Keratinocyte (primary cell): ENCODE data around the gene DNAH11. TPM values are rescaled to one million over a fixed set of nuclear protein-coding genes. Genes with fewer than 3 reads are reported as not detected.

ENCODE experiments used
- DNase-seq: peaks from one replicate; pipeline ENCODE4 v3.0.0-alpha.2; 2011; ENCODE audit warnings: low read depth, missing footprints, low spot score
- FAIRE-seq: peaks from 2 replicates; lab custom pipeline; 2011; peaks lifted over from hg19 to GRCh38; lab: Jason Lieb, UNC
- H2AFZ ChIP-seq: 2 replicates; pipeline ENCODE4 v1.6.0; 2012; ENCODE audit warnings: low read length, control low read depth, inconsistent platforms; ENCODE audit not compliant: control insufficient read depth
- H3K27ac ChIP-seq: 2 replicates; pipeline ENCODE4 v1.5.1; 2011; ENCODE audit warnings: low read length; ENCODE audit not compliant: control insufficient read depth, insufficient read depth
- H3K27me3 ChIP-seq: 3 replicates; pipeline ENCODE4 v1.6.0; 2011; ENCODE audit warnings: low read length; ENCODE audit not compliant: control insufficient read depth, insufficient read depth; ENCODE audit errors: extremely low read depth
- H3K36me3 ChIP-seq, 2 experiments: 2 replicates in 1 of 2; 3 replicates in 1 of 2; pipeline ENCODE4 v1.5.1; 2011; ENCODE audit warnings: low read length in 2 of 2, mild to moderate bottlenecking in 1 of 2; ENCODE audit not compliant: control insufficient read depth in 2 of 2, insufficient read depth in 2 of 2; ENCODE audit errors: extremely low read depth in 1 of 2
- H3K4me1 ChIP-seq: 3 replicates; pipeline ENCODE4 v1.5.1; 2011; ENCODE audit warnings: low read length; ENCODE audit not compliant: control insufficient read depth, insufficient read depth; ENCODE audit errors: extremely low read depth
- H3K4me2 ChIP-seq: 3 replicates; pipeline ENCODE4 v1.6.0; 2011; ENCODE audit warnings: low read depth, low read length; ENCODE audit not compliant: control insufficient read depth, insufficient read depth; ENCODE audit errors: extremely low read depth
- H3K4me3 ChIP-seq, 3 experiments: fragments of 200-600 bp in 1 of 3; sonication (generic) in 1 of 3; 2 replicates in 2 of 3; 3 replicates in 1 of 3; pipeline ENCODE4 v1.5.1; 2011 to 2016; ENCODE audit warnings: low read length in 3 of 3, mild to moderate bottlenecking in 3 of 3, control low read depth in 2 of 3, inconsistent platforms in 1 of 3, low read depth in 1 of 3, mixed read lengths in 1 of 3, mixed run types in 1 of 3, moderate library complexity in 1 of 3; ENCODE audit not compliant: control insufficient read depth in 2 of 3, insufficient read depth in 2 of 3; ENCODE audit errors: extremely low read depth in 1 of 3
- H3K79me2 ChIP-seq: 2 replicates; pipeline ENCODE4 v1.6.0; 2012; ENCODE audit warnings: low read length; ENCODE audit not compliant: control insufficient read depth, insufficient read depth
- H3K9ac ChIP-seq: 3 replicates; pipeline ENCODE4 v1.6.0; 2011; ENCODE audit warnings: low read length; ENCODE audit not compliant: control insufficient read depth, insufficient read depth; ENCODE audit errors: extremely low read depth
- H3K9me1 ChIP-seq: 3 replicates; pipeline ENCODE4 v1.6.0; 2011; ENCODE audit warnings: low read length; ENCODE audit not compliant: control insufficient read depth, insufficient read depth; ENCODE audit errors: extremely low read depth
- H3K9me3 ChIP-seq: 2 replicates; pipeline ENCODE4 v1.5.1; 2012; ENCODE audit warnings: low read depth, low read length; ENCODE audit not compliant: control insufficient read depth
- H4K20me1 ChIP-seq: 3 replicates; pipeline ENCODE4 v1.6.0; 2011; ENCODE audit warnings: low read length; ENCODE audit not compliant: control insufficient read depth, insufficient read depth; ENCODE audit errors: extremely low read depth
- EZH2 ChIP-seq: IDR thresholded peaks from one replicate; pipeline ENCODE4 v1.6.1; 2012; ENCODE audit warnings: inconsistent platforms, mild to moderate bottlenecking, low read length, moderate library complexity
- dilution Hi-C: fragments of 300-500 bp; cut with MboI; formaldehyde crosslinking; loops from one replicate; pipeline ENCODE4 v1.7.0; 2020; ENCODE audit warnings: low sequenced_read_pairs; ENCODE audit not compliant: extremely low pct_ligation_motif_present
- polyA plus RNA-seq, 5 experiments: library from polyadenylated mRNA; depleted of rRNA in 3 of 5; stranded (reverse) in 3 of 5; stranded (forward) in 1 of 5; unstranded in 1 of 5; fragments of >200 nt; gene quantifications; 1 replicate in 1 of 5; 2 replicates in 3 of 5; 3 replicates in 1 of 5; pipeline versions ENCODE4 v1.2.1 to v1.2.3, GENCODE V29; 2011 to 2012; ENCODE audit warnings: missing spikeins in 2 of 5, low read depth in 1 of 5, low replicate concordance in 1 of 5
- TF ChIP-seq, protein P1 (sequence below), 3 experiments: IDR thresholded peaks in 1 of 3; conservative IDR thresholded peaks in 1 of 3; optimal IDR thresholded peaks in 1 of 3; 2 replicates in 2 of 3; 3 replicates in 1 of 3; pipeline versions ENCODE3 to v1.5.1; 2011; ENCODE audit warnings: low read length in 3 of 3, mild to moderate bottlenecking in 3 of 3, moderate library complexity in 2 of 3, control low read depth in 1 of 3, inconsistent platforms in 1 of 3; ENCODE audit not compliant: insufficient read depth in 2 of 3; ENCODE audit errors: extremely low read depth in 1 of 3

Gene DNAH11
- polyA plus RNA-seq, 1 donor (not counting 4 experiments of a cell fraction or from before 2014, with no cell fraction given): 0.21 TPM

DNA sequence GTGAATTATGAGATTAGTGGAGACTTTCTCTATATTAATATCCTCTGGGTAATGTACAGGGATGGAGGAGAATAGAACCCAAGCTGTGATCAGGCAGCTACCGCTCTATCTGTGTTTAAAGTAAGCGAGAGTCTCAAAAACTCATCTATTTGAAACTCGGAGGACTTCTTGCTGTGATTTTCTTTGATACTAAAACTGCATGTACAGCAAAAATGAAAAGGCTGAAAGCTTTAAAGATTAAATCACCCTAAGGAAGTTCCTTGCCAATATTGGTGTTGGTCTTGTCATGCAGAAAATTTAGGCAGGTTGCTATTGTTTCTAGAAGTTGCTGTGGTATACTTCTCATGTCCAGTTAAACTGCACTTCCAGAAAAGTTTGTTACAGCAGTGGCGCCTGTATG lies 110.8 kb downstream of the DNAH11 start:
- Histone ChIP-seq H3K27ac (no peak overlapping the region), H3K4me3 (no peak overlapping the region), H3K4me1 (no peaks in the 10 kb centered on the region), H3K36me3 (no peaks in the 10 kb centered on the region), H3K9ac (no peak overlapping the region), H3K9me3 (no peaks in the 10 kb centered on the region), H4K20me1 (no peaks in the 10 kb centered on the region), H2AFZ (no peak overlapping the region), H3K4me2 (no peak overlapping the region), H3K27me3 (no peaks in the 10 kb centered on the region), H3K9me1 (no peaks in the 10 kb centered on the region), H3K79me2 (no peaks in the 10 kb centered on the region)
- dilution Hi-C loops: no loop called here
- FAIRE-seq: no peak
- DNase-seq: no peak
- TF ChIP-seq EZH2: no peak
- TF ChIP-seq, protein P1, sequence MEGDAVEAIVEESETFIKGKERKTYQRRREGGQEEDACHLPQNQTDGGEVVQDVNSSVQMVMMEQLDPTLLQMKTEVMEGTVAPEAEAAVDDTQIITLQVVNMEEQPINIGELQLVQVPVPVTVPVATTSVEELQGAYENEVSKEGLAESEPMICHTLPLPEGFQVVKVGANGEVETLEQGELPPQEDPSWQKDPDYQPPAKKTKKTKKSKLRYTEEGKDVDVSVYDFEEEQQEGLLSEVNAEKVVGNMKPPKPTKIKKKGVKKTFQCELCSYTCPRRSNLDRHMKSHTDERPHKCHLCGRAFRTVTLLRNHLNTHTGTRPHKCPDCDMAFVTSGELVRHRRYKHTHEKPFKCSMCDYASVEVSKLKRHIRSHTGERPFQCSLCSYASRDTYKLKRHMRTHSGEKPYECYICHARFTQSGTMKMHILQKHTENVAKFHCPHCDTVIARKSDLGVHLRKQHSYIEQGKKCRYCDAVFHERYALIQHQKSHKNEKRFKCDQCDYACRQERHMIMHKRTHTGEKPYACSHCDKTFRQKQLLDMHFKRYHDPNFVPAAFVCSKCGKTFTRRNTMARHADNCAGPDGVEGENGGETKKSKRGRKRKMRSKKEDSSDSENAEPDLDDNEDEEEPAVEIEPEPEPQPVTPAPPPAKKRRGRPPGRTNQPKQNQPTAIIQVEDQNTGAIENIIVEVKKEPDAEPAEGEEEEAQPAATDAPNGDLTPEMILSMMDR (optimal IDR thresholded peaks at IDR 0.05 in 1 of 3, IDR thresholded peaks at IDR 0.05 in 1 of 3, conservative IDR thresholded peaks at IDR 0.05 in 1 of 3; ENCODE audit: extremely low read depth in 1 of 3, insufficient read depth in 2 of 3, low read length in 3 of 3): no peak

DNA sequence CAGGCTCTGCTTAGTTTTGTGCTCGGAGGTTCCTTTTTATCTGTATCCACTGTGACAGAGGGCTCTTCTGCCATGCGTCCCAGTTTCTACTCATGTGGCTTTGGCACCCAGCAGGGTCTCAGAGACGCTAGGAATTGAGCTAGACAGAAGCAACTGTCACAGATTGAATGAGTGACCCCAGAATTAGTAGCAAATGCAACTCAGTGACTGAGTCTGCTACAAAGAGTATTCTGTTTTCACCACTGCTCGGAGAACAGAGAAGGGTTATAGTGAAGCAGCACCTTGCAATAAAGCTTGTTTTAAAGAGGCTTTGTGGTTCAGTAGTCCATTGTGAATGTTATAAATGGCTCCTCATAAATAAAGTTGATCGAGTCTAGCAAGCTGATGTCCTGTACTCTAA lies 113.2 kb downstream of the DNAH11 start:
- Histone ChIP-seq H3K36me3 (no peaks in the 10 kb centered on the region), H3K79me2 (no peaks in the 10 kb centered on the region), H3K27ac (no peak overlapping the region), H3K4me3 (no peak overlapping the region), H2AFZ (no peak overlapping the region), H3K27me3 (no peaks in the 10 kb centered on the region), H3K4me1 (no peaks in the 10 kb centered on the region), H3K9ac (no peak overlapping the region), H3K9me1 (no peaks in the 10 kb centered on the region), H3K4me2 (no peak overlapping the region), H4K20me1 (no peaks in the 10 kb centered on the region), H3K9me3 (no peaks in the 10 kb centered on the region)
- no peak for TF ChIP-seq EZH2
- TF ChIP-seq, protein P1 (optimal IDR thresholded peaks at IDR 0.05 in 1 of 3, IDR thresholded peaks at IDR 0.05 in 1 of 3, conservative IDR thresholded peaks at IDR 0.05 in 1 of 3; ENCODE audit: extremely low read depth in 1 of 3, insufficient read depth in 2 of 3, low read length in 3 of 3): no peak
- no peak for DNase-seq
- FAIRE-seq: no peak
- dilution Hi-C loops: no loop called here
